ENCODE results near the gene TRIM38. TPM values are rescaled to one million over a fixed set of nuclear protein-coding genes. Genes with fewer than 3 reads are reported as not detected.

TRIM38 gene
- total and polyA plus RNA-seq, 2 experiments from 2014 or later: 5.2 to 8.6 TPM

DNA sequence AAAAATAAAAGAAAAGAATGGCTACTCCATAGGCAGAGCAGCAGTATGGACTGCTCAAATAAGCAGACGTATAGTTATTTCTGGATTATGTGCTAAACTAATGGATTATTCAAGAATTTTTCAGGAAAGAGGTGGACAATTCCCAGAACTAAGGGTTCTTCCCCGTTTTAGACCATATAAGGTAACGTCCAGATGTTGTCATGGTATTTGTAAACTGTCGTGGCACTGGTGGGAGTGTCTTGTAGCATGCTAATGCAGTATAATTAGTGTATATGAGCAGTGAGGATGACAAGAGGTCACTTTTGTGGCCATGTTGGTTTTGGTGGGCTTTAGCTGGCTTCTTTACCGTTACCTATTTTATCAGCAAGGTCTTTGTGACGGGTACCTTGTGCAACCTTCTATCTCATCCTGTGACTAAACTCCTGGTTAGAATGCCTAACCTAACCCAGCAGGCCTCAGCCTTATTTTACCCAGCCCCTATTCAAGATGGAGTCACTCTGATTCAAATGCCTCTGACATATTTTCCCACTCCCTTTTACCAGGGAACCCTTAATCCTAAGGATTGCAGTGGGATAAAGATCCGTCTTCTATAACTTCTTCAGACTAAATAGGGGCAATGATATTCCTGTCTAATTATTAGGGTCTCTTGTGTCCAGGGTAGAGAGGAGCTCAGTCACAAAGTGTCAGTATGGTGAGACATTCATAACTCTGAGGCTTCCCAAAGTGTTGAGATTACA lies 11.1 kb upstream of the TRIM38 start:
- TF ChIP-seq, protein P1, sequence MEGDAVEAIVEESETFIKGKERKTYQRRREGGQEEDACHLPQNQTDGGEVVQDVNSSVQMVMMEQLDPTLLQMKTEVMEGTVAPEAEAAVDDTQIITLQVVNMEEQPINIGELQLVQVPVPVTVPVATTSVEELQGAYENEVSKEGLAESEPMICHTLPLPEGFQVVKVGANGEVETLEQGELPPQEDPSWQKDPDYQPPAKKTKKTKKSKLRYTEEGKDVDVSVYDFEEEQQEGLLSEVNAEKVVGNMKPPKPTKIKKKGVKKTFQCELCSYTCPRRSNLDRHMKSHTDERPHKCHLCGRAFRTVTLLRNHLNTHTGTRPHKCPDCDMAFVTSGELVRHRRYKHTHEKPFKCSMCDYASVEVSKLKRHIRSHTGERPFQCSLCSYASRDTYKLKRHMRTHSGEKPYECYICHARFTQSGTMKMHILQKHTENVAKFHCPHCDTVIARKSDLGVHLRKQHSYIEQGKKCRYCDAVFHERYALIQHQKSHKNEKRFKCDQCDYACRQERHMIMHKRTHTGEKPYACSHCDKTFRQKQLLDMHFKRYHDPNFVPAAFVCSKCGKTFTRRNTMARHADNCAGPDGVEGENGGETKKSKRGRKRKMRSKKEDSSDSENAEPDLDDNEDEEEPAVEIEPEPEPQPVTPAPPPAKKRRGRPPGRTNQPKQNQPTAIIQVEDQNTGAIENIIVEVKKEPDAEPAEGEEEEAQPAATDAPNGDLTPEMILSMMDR (IDR thresholded peaks at IDR 0.05; ENCODE audit: poor library complexity): no peak
- TF ChIP-seq EZH2 (IDR thresholded peaks at IDR 0.05; ENCODE audit: borderline replicate concordance): no peak
- TF ChIP-seq EZH2phosphoT487 (IDR thresholded peaks at IDR 0.05; ENCODE audit: low read depth, severe bottlenecking, unreplicated experiment): no peak
- no peaks in the 10 kb centered on the region for H3K27me3 ChIP-seq
- H3K4me3 ChIP-seq: no peak overlapping the region
- no peaks in the 10 kb centered on the region for H3K79me2 ChIP-seq
- H3K9me2 ChIP-seq (replicated peaks; ENCODE audit: insufficient read depth): no peaks in the 10 kb centered on the region
- no peaks in the 10 kb centered on the region for H3K36me3 ChIP-seq (replicated peaks; ENCODE audit: insufficient read depth, low read depth)
- no peak overlapping the region for H3K4me2 ChIP-seq
- no peaks in the 10 kb centered on the region for H3K9me3 ChIP-seq (ENCODE audit: low read depth)
- 84% methylated on average over 7 of the region's 7 CpGs for WGBS (ENCODE audit: low lambda C conversion rate, missing lambda C conversion rate)
- peak overlapping the region; percentile 25 for H3K27ac ChIP-seq
- DNase-seq (ENCODE audit: low spot score): no peak
- H2AFZ ChIP-seq: no peak overlapping the region
- no peaks in the 10 kb centered on the region for H3K4me1 ChIP-seq (ENCODE audit: insufficient read depth)
- no peaks in the 10 kb centered on the region for H4K20me1 ChIP-seq (ENCODE audit: insufficient read depth, poor library complexity, severe bottlenecking)

DNA sequence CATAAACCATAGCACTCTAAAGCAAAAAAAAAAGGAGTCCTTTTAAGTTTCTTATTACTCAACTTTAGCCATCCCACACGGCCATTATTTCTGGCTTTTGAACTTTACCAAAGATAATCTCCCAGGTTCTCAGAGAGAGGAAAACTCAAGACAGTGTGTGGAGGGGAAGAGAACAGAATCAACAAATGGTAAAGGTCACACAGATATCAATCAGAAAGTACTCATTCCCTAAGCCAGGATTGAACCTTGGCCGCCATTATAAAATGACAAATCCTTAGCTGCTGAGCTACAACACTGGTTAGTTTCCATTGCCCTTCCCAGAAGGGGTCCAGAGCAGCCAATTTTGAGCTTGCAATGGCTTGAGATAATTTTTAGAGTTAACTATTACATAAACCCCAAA lies 10.1 kb upstream of the TRIM38 start:
- Histone ChIP-seq H3K4me1 (ENCODE audit: insufficient read depth) (no peaks in the 10 kb centered on the region), H4K20me1 (ENCODE audit: insufficient read depth, poor library complexity, severe bottlenecking) (no peaks in the 10 kb centered on the region), H3K27me3 (no peaks in the 10 kb centered on the region), H3K9me3 (ENCODE audit: low read depth) (no peaks in the 10 kb centered on the region), H3K4me2 (peak overlapping the region; percentile 33), H3K27ac (peak overlapping the region; percentile 49), H3K4me3 (no peak overlapping the region), H3K36me3 (replicated peaks; ENCODE audit: insufficient read depth, low read depth) (no peaks in the 10 kb centered on the region), H3K79me2 (no peaks in the 10 kb centered on the region), H3K9me2 (replicated peaks; ENCODE audit: insufficient read depth) (no peaks in the 10 kb centered on the region), H2AFZ (no peak overlapping the region)
- TF ChIP-seq EZH2 (IDR thresholded peaks at IDR 0.05; ENCODE audit: borderline replicate concordance): no peak
- no peak for TF ChIP-seq EZH2phosphoT487 (IDR thresholded peaks at IDR 0.05; ENCODE audit: low read depth, severe bottlenecking, unreplicated experiment)
- TF ChIP-seq, protein P1 (IDR thresholded peaks at IDR 0.05; ENCODE audit: poor library complexity): no peak
- WGBS (ENCODE audit: low lambda C conversion rate, missing lambda C conversion rate): 51% methylated on average over 2 of the region's 2 CpGs
- DNase-seq (ENCODE audit: low spot score): peak; percentile 26

DNA sequence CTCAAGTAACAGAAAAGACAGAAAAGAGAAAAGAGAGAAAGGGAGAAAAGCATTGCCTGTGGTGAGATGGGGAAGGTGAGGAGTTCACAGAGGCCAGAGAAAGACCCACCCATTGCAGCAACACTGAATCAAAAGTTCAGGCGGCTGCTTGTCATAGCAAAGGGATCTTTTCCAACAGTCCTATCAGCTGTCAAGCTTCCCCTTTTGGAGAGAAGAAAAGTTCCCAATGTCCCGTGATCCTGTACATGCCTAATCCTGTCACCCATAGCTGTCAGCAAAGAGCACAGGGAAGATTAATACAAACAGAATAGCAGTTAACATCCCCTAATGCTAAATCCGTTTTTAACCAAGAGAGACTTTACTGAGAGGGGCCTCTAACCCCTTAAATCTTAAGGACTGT lies 8.9 kb upstream of the TRIM38 start:
- no peaks in the 10 kb centered on the region for H4K20me1 ChIP-seq (ENCODE audit: insufficient read depth, poor library complexity, severe bottlenecking)
- no peaks in the 10 kb centered on the region for H3K79me2 ChIP-seq
- no peak for TF ChIP-seq EZH2phosphoT487 (IDR thresholded peaks at IDR 0.05; ENCODE audit: low read depth, severe bottlenecking, unreplicated experiment)
- TF ChIP-seq, protein P1 (IDR thresholded peaks at IDR 0.05; ENCODE audit: poor library complexity): no peak
- no peak for TF ChIP-seq EZH2 (IDR thresholded peaks at IDR 0.05; ENCODE audit: borderline replicate concordance)
- no peaks in the 10 kb centered on the region for H3K27me3 ChIP-seq
- H2AFZ ChIP-seq: no peak overlapping the region
- WGBS (ENCODE audit: low lambda C conversion rate, missing lambda C conversion rate): 87% methylated on average over 3 of the region's 3 CpGs
- peaks cover 3% of the 10 kb centered on the region for H3K4me1 ChIP-seq (ENCODE audit: insufficient read depth)
- DNase-seq (ENCODE audit: low spot score): no peak
- H3K4me3 ChIP-seq: no peak overlapping the region
- no peaks in the 10 kb centered on the region for H3K9me2 ChIP-seq (replicated peaks; ENCODE audit: insufficient read depth)
- no peaks in the 10 kb centered on the region for H3K9me3 ChIP-seq (ENCODE audit: low read depth)
- no peak overlapping the region for H3K4me2 ChIP-seq
- H3K36me3 ChIP-seq (replicated peaks; ENCODE audit: insufficient read depth, low read depth): no peaks in the 10 kb centered on the region
- no peak overlapping the region for H3K27ac ChIP-seq
